ENCODE measurements around the gene OGFOD3.

The OGFOD3 gene

DNA sequence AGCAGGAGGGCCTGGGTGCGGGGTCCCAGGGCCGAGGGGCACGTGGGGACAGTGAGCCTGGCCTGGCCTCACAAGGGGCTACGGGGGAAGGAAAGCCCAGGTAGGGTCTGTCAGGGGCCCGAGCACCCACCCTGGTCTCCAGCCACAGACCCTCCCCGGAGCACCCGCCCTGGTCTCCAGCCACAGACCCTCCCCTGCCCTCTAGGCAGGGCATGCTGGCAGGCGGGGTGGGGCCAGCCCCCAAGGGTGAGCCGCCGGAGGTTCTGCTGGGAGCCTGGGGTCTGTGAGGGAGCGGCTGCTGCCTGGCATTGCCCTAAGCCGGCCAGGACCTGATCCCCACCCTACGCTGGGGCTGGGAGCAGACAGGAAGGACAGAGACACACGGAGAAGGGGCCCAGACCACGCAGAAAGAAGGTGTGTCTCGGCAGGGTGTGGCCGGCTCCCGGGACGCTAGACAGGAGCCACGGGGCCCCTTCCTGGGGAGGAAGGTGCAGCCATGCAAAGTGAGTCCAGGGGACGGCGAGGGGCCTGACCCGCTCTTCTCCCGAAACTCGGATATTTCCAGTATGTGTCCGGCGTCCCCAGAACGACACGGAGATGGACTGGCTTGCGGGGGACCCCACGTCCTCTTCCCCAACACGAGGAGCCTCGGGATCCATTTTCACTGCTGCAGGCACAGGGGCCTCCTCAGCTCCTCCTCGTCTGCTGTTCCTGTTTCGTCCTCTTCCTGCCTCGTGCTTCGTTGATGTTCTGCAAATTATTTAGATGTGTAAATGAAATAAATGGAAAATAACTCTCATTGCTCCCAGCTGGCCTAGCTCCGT, 31.3 kb downstream of the OGFOD3 start:
- TF ChIP-seq CTCF (IDR thresholded peaks at IDR 0.05; ENCODE audit: low read length, missing control alignments) = no peak
- H3K4me3 ChIP-seq (replicated peaks; ENCODE audit: low read depth, low read length) = no peak overlapping the region
- no peak for DNase-seq (ENCODE audit: low read depth)

- no peak for DNase-seq (ENCODE audit: low read depth)
- no peak overlapping the region for H3K4me3 ChIP-seq (replicated peaks; ENCODE audit: low read depth, low read length)
- TF ChIP-seq CTCF (IDR thresholded peaks at IDR 0.05; ENCODE audit: low read length, missing control alignments) = no peak
Measured at GRCh38 chr17:82386255-82386831, 32.0 kb downstream of the OGFOD3 start.

- no peak overlapping the region for H3K4me3 ChIP-seq (replicated peaks; ENCODE audit: low read depth, low read length)
- no peak for TF ChIP-seq CTCF (IDR thresholded peaks at IDR 0.05; ENCODE audit: low read length, missing control alignments)
- no peak for DNase-seq (ENCODE audit: low read depth)
Measured at GRCh38 chr17:82385559-82386254, 32.7 kb downstream of the OGFOD3 start.

DNA sequence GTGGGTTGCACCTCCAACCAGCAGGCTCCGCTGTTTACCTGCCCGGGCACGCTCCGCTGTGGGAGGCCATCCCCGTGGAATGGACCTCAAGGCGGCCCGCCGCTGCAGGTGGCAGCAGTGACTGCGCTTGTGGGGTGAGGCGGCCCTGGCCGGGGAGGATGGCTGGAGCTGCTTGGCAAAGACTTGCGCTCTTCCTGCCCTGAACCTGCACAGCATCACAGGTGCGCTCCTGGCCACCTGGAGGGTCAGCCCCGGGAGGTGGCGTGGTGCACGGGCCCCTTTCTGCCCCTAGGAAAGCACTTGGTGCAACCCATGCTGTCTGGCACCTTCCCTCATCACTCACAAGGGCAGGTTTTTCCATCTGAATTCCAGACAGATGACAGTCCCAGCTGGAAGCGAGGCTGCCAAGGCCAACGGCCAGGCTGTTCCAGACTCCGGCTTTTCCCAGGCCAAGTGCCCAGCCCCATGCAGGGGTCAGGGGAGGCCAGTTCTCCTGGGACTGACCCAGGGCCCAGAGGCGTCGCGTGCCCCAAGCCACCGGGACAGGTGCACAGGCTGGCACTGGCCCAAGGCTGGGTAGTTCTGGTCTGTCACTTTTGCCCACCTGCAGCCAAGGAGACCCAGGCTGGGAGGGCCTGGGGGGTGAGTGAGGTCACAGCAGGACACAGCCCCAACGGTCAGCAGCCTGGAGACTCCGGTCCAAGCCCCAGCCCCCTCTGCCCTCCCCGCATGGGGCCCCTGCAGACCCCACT, 33.5 kb downstream of the OGFOD3 start:
- no peak for DNase-seq (ENCODE audit: low read depth)
- no peak for TF ChIP-seq CTCF (IDR thresholded peaks at IDR 0.05; ENCODE audit: low read length, missing control alignments)
- H3K4me3 ChIP-seq (replicated peaks; ENCODE audit: low read depth, low read length) = no peak overlapping the region

DNA sequence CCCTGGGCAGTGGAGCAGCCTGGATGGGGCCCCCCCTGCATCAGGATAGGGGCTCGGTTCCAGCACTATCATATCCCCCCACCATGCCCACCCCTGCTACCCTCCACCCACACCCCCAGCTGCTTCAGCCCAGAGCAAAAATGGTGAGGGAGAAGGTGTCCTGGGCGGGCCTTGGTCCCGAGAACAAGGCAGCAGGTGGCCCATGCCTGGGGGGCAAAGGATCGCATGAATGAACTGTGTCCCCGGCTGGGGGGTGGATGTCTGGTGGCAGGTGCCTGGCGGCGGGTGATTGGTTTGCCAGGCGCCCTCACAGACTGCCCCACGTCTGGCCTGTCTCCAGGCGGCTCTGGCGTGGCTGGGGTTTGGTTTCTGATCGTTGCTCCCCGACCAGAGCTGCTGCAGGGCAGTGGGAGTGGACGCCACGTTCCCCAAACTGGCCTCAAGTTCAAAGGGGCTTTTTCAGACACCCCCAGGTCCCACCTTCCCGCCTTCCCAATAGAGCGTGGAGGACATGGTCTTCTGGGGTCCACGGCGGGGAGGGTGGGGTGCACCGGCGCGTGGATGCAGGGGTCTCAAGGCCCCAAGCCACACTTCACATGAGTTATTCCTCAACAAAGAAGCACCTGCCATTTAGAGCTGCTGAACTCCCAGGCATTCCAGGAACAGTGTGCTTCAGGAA, 34.2 kb downstream of the OGFOD3 start:
- DNase-seq (ENCODE audit: low read depth) = no peak
- H3K4me3 ChIP-seq (replicated peaks; ENCODE audit: low read depth, low read length) = no peak overlapping the region
- no peak for TF ChIP-seq CTCF (IDR thresholded peaks at IDR 0.05; ENCODE audit: low read length, missing control alignments)

GRCh38 chr17:82383411-82383810, 35.0 kb downstream of the OGFOD3 start:
- DNase-seq (ENCODE audit: low read depth) = no peak
- H3K4me3 ChIP-seq (replicated peaks; ENCODE audit: low read depth, low read length) = no peak overlapping the region
- TF ChIP-seq CTCF (IDR thresholded peaks at IDR 0.05; ENCODE audit: low read length, missing control alignments) = no peak
